Uterus (tissue), 4 donors: ENCODE measurements around the gene PODNL1. TPM values are rescaled to one million over a fixed set of nuclear protein-coding genes. Genes with fewer than 3 reads are reported as not detected.

Source experiments
- DNase-seq, 2 donors: peaks; one replicate each; pipeline ENCODE4 v3.0.0-alpha.2; 2019 to 2020
- H3K27ac ChIP-seq, 2 donors: fragments of 200-600 bp; sonication (generic); 1 replicate in 1 of 2; 2 replicates in 1 of 2; pipeline ENCODE4 v1.5.1; 2016 to 2018
- H3K27me3 ChIP-seq, 2 donors: fragments of 200-600 bp; sonication (generic); one replicate each; pipeline ENCODE4 v1.5.1; 2018 to 2019; ENCODE audit warnings: control low read depth in 1 of 2
- H3K36me3 ChIP-seq, 2 donors: fragments of 200-600 bp; sonication (generic); one replicate each; pipeline ENCODE4 v1.5.1; 2019; ENCODE audit warnings: control low read depth in 1 of 2
- H3K4me1 ChIP-seq, 2 donors: fragments of 200-600 bp; sonication (generic); one replicate each; pipeline ENCODE4 v1.5.1; 2018 to 2019; ENCODE audit warnings: control low read depth in 1 of 2
- H3K4me3 ChIP-seq, 2 donors: fragments of 200-600 bp; sonication (generic); 1 replicate in 1 of 2; 2 replicates in 1 of 2; pipeline ENCODE4 v1.5.1; 2018 to 2019; ENCODE audit warnings: mild to moderate bottlenecking in 1 of 2
- H3K9me3 ChIP-seq, 2 donors: fragments of 200-600 bp; sonication (generic); one replicate each; pipeline ENCODE4 v1.5.1; 2019; ENCODE audit warnings: control low read depth in 1 of 2
- POLR2A ChIP-seq, 2 donors: fragments of 450-650 bp; IDR thresholded peaks; one replicate each; pipeline ENCODE4 v1.6.1; 2016; ENCODE audit warnings: antibody characterized with exemption in 2 of 2, mild to moderate bottlenecking in 1 of 2, moderate library complexity in 1 of 2
- intact Hi-C: fragments of 100-400 bp; cut with DNase I; formaldehyde crosslinking; loops from one replicate; pipeline ENCODE4 v1.15.1; 2023; ENCODE audit warnings: low total_unique reads
- total RNA-seq, 4 donors: library from RNA; depleted of rRNA in 3 of 4; stranded (reverse); fragments of >200 nt in 3 of 4; gene quantifications; one replicate each; pipeline versions ENCODE4 v1.1.0 to v1.2.4, GENCODE V29; 2014 to 2023
- TF ChIP-seq, protein P1 (sequence below), 4 experiments: fragments of 200-600 bp in 2 of 4; fragments of 450-650 bp in 2 of 4; sonication (generic) in 2 of 4; IDR thresholded peaks; one replicate each; pipeline ENCODE4 v1.5.1; 2016 to 2019; ENCODE audit warnings: antibody characterized with exemption in 4 of 4, mild to moderate bottlenecking in 2 of 4, moderate library complexity in 1 of 4
- donor health status: DM: yes; HTN: yes; CAD: no.

PODNL1 gene
- total RNA-seq, 4 donors from 2014 or later = 0.55 to 0.98 TPM; not detected in 2

GRCh38 chr19:13981467-13981866 lies 43.2 kb upstream of the PODNL1 start:
- Histone ChIP-seq H3K36me3 (no peaks in the 10 kb centered on the region), H3K27me3 (no peaks in the 10 kb centered on the region)
- intact Hi-C loops = no loop called here

DNA sequence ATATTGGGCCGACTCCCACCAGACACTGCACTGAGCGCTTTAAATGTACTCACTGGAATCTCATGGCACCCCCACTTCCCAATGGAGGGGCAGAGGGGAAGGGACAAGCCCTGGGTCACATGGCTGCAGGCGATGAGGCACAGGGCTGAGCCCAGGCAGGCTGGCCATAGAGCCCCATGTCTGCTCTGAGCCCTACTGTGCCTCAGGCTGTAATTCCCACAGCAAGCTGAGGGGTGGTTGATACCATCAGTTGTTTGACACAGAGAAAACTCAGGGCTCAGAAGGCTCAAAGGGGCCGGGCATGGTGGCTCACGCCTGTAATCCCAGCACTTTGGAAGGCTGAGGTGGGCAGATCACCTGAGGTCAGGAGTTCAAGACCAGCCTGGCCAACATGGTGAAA lies 42.8 kb upstream of the PODNL1 start:
- Histone ChIP-seq H3K9me3 (no peaks in the 10 kb centered on the region), H3K27ac (no peak overlapping the region), H3K4me3 (no peak overlapping the region), H3K4me1 (peaks cover 0 to 6% of the 10 kb centered on the region in 2 donors), H3K36me3 (no peaks in the 10 kb centered on the region), H3K27me3 (no peaks in the 10 kb centered on the region)
- no peak for DNase-seq
- no peak for TF ChIP-seq POLR2A (IDR thresholded peaks at IDR 0.05)
- TF ChIP-seq, protein P1, sequence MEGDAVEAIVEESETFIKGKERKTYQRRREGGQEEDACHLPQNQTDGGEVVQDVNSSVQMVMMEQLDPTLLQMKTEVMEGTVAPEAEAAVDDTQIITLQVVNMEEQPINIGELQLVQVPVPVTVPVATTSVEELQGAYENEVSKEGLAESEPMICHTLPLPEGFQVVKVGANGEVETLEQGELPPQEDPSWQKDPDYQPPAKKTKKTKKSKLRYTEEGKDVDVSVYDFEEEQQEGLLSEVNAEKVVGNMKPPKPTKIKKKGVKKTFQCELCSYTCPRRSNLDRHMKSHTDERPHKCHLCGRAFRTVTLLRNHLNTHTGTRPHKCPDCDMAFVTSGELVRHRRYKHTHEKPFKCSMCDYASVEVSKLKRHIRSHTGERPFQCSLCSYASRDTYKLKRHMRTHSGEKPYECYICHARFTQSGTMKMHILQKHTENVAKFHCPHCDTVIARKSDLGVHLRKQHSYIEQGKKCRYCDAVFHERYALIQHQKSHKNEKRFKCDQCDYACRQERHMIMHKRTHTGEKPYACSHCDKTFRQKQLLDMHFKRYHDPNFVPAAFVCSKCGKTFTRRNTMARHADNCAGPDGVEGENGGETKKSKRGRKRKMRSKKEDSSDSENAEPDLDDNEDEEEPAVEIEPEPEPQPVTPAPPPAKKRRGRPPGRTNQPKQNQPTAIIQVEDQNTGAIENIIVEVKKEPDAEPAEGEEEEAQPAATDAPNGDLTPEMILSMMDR (IDR thresholded peaks at IDR 0.05) = no peak
- intact Hi-C loops = no loop called here

More at GRCh38 chr19:13981467-13981866, 43.2 kb upstream of the PODNL1 start:
- Histone ChIP-seq H3K27ac (no peak overlapping the region), H3K9me3 (no peaks in the 10 kb centered on the region), H3K4me3 (no peak overlapping the region), H3K4me1 (peaks cover 0 to 6% of the 10 kb centered on the region in 2 donors)
- TF ChIP-seq, protein P1 (IDR thresholded peaks at IDR 0.05) = no peak
- no peak for TF ChIP-seq POLR2A (IDR thresholded peaks at IDR 0.05)
- DNase-seq = no peak

GRCh38 chr19:13980340-13980739 lies 42.1 kb upstream of the PODNL1 start:
- Histone ChIP-seq H3K27ac (no peak overlapping the region), H3K4me1 (peaks cover 0 to 6% of the 10 kb centered on the region in 2 donors), H3K27me3 (no peaks in the 10 kb centered on the region), H3K36me3 (no peaks in the 10 kb centered on the region), H3K9me3 (no peaks in the 10 kb centered on the region), H3K4me3 (no peak overlapping the region)
- DNase-seq = no peak
- intact Hi-C loops = no loop called here
- TF ChIP-seq POLR2A (IDR thresholded peaks at IDR 0.05) = no peak
- TF ChIP-seq, protein P1 (IDR thresholded peaks at IDR 0.05) = no peak

- intact Hi-C loops = no loop called here
- H3K27me3 ChIP-seq = no peaks in the 10 kb centered on the region
- no peak for DNase-seq
- no peaks in the 10 kb centered on the region for H3K9me3 ChIP-seq
- no peak overlapping the region for H3K4me3 ChIP-seq
- H3K36me3 ChIP-seq = no peaks in the 10 kb centered on the region
- H3K27ac ChIP-seq = no peak overlapping the region
- no peak for TF ChIP-seq POLR2A (IDR thresholded peaks at IDR 0.05)
- TF ChIP-seq, protein P1 (IDR thresholded peaks at IDR 0.05) = no peak
- H3K4me1 ChIP-seq = peaks cover 0 to 6% of the 10 kb centered on the region in 2 donors
These were observed 41.5 kb upstream of the PODNL1 start for GRCh38 chr19:13979686-13980085.

DNA sequence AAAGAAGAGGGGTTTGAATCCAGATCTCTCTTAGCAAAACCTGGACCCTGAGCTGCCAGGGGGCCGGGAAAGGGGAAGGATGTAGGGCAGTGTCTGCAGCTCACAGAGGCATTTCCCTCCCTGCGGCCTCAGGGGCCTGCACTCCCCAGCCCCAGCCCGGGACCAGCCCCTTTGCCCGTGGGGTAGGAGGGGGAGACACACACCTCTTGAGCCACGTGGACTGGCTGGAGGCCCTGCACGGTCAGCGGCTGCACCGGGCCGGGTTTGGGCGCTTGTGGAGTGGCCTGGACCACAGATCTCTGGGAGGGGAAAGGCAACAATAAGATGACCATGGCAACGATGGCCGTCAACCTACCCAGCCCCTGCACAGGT lies 41.0 kb upstream of the PODNL1 start:
- Histone ChIP-seq H3K36me3 (no peaks in the 10 kb centered on the region), H3K9me3 (no peaks in the 10 kb centered on the region), H3K4me1 (peaks cover 0 to 6% of the 10 kb centered on the region in 2 donors), H3K27ac (peak overlapping the region; percentile 69 to 83), H3K27me3 (no peaks in the 10 kb centered on the region), H3K4me3 (peak overlapping the region; percentile 26 to 53)
- peak in 1 of 2 donors; percentile 50 for DNase-seq
- intact Hi-C loops = no loop called here
- TF ChIP-seq POLR2A (IDR thresholded peaks at IDR 0.05) = no peak
- TF ChIP-seq, protein P1 (IDR thresholded peaks at IDR 0.05) = no peak
